HG02884 (cell line): ENCODE results near the gene CCT5.

Experiments used
- ATAC-seq: cut with Tn5 transposase; IDR thresholded peaks from one replicate; pipeline ENCODE4 v1.9.1; 2021; ENCODE audit warnings: mild to moderate bottlenecking, moderate library complexity; ENCODE audit not compliant: unreplicated experiment

CCT5 gene

DNA sequence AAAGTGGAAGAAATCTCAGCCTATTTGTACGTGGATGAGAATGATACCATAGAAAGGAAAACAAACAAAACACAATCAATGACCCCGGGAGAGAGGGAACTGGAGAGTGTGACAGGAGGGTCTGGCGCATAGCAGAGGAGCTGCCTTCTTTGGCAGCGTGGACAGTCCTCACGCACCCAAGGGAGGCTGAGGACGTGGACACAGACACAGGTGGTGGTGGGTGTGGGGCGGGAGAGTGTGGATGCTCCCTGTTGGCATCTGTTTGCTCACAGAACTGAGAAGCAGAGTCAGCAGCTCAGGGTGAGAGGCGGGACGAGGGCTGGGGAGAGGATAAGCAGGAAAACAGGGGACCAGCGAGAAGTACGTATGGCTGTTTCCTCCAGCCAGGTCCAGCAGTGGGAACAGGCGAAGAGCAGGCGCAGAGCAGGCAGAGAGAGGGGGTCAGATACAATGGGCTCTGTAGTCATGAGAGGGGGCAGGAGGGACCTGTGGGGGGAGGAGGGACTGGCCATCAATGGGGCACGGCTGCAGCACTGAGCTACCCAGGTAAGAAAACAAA lies 47.6 kb downstream of the CCT5 start:
- no peak for ATAC-seq

DNA sequence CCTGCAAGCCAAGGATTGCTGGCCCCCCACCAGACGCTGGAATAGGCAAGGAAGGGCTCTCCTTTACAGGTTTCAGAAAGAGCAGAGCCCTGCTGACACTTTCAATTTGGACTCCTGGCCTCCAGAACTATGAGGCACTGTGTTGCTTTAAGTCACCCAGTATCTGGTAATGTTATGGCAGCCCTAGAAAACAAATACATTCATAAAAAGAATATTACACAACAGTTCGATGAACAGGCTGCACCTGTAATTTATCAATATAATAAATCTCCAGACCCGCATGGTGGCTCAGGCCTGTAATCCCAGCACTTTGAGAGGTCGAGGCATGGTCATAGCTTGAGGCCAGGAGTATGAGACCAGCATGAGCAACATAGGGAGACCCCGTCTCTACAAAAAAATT lies 50.2 kb downstream of the CCT5 start:
- ATAC-seq = no peak

DNA sequence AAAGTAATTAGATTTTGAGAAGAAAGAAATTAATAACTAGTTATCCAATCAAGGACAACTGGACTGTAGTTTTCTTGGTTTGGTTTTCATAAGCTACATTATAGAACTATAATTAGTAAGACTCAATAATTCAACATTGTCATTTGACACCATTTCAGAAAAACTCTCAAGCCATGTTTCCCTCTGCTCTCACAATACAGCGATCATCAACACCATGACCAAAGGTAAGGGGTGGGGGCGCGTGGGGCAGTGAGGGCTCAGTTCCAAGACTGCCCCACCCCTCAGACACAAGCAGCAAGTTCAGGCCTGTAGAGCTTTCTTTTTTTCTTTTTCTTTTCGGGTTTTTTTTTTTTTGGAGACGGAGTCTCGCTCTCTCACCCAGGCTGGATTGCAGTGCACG lies 51.2 kb downstream of the CCT5 start:
- no peak for ATAC-seq

DNA sequence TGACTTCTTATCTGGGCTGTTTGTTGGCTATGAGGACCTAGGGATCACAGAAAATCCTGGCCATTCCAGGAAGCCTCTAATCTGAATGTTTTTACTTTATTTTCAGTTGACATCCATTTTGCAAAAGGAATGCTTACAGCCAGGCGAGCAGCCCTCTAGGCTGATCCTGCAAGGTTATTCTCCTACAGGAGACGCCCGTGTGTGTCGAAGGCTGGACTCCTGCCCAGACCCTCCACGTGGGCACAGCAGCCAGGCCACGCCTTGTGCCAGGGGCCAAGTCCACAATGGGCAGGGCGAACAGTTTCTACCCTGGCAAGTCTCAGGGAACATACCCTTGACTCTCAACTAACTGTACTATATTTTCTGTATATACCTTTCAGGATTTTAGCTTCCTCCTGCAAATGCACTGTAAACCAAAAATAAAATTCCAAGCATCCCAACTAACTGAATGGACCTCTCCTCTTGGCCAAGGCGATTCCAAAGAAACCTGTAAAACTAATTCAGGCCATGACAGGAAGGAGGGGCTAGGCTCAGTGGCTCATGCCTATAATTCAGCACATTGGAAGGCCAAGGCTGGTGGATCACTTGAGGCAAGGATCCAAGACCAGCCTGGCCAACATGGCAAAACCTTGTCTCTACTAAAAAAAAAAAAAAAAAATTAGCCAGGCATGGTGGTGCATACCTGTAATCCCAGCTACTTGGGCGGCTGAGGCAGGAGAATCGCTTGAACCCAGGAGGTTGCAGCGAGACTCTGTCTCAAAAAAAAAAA lies 51.9 kb downstream of the CCT5 start:
- ATAC-seq = no peak

DNA sequence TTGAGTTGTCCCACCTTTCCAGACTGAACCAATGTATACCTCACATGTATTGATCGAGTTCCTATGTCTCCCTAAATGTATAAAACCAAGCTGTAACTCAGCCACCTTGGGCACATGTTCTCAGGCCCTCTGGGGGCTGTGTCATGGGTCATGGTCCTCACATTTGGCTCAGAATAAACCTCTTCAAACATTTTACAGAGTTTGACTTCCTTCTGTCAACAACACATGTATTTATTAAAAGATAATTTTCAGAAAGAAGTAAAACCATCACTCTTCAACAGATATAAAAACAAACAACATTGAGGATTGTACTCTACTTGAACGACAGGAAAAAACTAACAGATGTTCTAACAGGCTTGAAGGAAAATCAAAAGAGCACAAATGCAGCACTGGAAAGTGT lies 53.1 kb downstream of the CCT5 start:
- no peak for ATAC-seq

DNA sequence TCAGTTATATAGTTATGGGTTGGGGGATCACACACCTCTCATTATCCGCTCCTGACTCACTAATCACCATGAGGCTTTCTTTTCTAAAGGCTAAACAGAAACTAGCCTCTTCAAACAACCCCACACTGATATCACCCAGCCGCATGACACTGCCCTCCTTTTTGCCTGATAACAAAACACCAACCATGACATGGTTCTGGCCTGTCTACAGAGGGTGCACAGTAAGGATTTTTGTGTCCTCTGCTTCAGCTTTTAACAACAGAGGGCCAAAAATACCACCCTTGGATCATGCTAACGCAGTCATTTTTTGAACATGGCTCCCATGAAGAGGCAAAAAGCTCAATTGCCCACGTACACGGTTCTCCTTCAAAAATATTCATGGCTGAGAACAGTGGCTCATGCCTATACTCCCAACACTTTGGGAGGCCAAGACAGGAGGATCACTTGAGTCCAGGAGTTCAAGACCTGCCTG lies 53.7 kb downstream of the CCT5 start:
- ATAC-seq = no peak

DNA sequence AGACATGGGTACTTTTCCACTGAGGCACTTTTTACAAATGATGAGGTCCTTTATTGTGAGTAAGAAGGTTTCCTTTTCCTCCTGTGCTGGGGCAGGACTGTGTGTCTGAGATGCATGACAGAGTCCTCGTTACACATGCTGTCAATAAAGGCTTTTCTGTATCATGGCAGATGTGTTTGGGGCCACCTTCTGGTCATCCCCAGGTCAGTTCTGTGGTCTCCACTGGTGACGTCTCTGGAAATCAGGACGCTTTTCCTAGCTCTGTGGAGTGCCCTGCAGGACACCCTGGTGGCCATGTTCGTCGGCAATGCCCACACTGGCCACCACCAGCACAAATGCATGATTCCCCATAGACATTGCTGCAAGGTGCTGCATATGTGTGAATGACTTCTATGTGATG lies 54.9 kb downstream of the CCT5 start:
- ATAC-seq = no peak

DNA sequence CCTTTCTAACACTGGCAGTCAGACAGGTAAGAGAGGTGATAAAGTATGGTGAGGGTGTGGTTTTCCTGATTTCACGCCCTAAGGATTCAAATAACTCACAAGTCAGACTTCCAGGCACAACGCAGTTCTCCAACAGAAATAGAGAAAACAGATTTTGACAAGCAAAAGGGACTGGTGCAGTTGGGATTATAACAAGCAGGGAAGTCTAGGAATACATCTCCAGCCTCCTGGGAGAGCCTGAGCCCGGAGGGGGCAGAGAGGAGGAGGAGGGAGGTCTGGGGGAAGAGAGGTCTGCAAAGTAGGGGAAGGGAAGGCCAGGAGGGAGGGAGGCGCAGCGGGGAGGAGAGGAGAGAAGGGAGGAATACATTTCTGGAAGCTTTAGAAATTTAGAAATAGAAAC lies 56.0 kb downstream of the CCT5 start:
- no peak for ATAC-seq

DNA sequence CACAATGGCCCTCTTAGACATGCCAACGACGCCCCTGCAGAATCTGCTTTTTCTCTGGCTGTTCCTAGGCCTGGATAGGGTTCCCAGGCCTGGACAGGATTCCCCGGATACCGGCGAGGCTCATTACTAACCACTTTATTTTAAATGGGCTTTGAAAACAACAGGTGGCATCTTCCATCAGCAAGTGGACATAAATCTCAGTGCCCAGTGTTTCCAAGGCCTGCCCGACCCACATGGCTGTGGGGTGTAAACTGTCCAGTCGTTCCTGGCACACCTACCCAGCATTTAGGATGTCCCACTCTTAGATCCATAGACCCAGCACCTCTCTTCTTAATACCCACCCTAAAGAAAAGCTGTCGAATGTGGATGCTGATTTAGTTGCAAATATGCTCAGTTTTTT lies 56.7 kb downstream of the CCT5 start:
- no peak for ATAC-seq

DNA sequence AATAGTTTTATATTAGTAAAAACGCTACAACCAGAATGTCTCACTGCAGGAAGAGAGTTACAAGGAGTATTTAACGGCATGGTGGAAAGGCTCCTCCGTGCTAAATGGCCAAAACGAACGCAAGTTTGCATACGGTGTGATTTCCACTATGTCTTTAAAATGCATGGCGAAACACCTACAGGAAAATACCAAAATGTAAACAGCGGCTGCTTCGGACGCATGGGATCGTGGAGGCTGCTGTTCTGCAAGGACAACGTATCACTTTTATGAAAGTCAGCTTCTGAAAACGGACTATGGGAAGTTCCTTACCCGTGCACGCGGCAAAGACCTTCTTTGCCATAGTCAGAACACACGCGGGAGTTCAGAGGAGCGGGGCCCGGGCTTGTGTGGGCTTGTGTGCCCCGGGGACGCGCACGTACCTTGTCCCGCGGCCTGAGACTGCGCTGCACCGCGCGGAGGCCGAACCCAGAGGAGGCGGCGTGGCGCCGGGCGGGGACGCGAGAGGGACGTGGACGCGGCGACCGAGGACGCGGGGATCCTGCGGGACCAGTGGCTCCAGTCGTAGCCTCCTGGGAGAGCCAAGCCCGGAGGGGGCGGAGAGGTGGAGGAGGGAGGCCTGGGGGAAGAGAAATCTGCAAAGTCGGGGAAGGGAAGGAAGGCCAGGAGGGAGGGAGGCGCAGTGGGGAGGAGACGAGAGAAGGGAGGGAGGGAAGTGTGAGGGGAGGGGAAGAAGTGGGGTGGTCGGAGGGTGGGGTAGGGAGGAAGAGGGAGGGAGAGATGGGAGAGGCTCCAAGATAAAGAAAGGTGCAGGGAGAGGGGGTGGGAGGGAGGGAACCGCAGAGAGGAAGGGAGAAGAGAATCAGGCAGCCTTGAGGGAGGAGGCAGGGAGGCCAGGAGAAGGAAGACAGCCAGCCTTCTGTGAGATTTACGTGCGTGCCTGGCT lies 57.4 kb downstream of the CCT5 start, which contains the start of gene CMBL:
CMBL (minus strand) TSS at position 697 of the 943 bp plus-strand sequence. CDS start 17,140 bp downstream, outside the sequence.
- peak; percentile 74 for ATAC-seq

DNA sequence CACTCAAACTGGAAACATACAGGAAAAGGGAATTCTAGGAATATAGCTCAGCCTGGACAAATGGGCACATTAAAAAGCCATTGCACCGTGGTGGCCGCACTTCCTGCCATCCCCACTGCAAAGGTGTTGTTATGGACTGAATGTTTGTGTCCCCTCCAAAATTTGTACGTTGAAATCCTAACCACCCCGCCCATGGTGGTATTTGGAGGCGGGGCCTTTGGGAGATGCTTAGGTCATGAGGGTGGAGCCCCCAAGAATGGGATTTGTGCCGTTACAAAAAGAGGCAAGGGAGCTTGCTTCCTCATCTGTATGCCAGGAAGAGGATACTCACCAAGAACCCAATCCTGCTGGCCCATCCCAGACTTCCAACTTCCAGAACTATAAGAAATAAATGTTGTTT lies 58.8 kb downstream of the CCT5 start:
- ATAC-seq = no peak

DNA sequence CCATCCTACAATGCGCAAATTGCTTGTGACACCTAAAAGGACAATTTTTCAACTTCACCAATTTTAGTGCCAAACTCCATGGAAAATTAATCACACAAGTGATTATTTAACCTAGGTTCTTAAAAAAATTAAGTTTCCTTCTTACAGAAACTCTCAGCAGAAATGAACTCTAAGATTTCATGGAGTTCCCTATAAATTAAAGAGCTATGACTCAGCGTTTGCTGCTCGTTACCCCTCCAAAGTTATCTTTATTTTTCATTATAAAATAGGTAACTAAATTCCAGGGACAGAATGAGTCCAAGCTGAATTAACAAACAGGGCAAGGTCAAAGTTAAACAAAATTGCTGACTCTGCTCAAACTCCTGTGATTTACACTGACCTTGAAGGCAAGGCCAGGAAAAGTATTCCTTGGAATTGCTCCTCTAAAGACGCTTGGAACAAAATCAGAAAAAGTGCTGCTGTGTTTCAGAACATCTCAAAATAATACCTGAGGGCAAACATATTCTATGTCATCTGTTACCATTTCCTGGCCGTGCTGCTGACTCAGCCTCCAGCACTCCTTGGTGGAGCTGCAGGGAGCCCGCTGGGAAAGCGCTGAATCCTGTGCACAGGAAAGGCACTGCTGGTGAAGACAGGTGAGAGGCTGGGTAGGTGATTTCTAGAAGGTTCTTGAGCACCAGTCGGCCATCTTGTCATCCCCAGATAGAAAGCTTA lies 60.1 kb downstream of the CCT5 start:
- no peak for ATAC-seq

DNA sequence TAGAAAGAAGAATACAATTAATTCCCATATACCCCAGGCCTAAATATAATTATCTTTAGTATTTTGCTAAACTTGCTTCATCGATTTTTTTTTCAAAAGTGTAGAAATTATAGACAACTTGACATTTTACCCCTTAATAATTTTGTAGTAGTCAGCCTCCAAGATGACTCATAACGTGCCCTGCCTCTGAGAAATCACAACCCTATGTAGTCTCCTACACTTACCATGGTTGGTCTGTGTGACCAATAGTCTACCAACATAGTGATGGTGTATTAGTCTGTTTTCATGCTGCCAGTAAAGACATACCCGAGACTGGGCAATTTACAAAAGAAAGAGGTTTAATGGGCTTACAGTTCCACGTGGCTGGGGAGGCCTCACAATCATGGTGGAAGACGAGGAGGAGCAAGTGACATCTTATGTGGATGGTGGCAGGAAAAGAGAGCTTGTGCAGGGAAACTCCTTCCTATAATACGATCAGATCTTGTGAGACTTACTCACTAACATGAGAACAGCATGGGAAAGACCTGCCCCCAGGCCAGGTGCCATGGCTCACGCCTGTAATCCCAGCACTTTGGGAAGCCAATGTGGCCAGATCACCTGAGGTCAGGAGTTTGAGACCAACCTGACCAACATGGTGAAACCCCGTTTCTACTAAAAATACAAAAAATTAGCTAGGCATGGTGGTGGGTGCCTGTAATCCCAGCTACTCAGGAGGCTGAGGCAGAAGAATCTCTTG lies 60.9 kb downstream of the CCT5 start:
- peak; percentile 66 for ATAC-seq

DNA sequence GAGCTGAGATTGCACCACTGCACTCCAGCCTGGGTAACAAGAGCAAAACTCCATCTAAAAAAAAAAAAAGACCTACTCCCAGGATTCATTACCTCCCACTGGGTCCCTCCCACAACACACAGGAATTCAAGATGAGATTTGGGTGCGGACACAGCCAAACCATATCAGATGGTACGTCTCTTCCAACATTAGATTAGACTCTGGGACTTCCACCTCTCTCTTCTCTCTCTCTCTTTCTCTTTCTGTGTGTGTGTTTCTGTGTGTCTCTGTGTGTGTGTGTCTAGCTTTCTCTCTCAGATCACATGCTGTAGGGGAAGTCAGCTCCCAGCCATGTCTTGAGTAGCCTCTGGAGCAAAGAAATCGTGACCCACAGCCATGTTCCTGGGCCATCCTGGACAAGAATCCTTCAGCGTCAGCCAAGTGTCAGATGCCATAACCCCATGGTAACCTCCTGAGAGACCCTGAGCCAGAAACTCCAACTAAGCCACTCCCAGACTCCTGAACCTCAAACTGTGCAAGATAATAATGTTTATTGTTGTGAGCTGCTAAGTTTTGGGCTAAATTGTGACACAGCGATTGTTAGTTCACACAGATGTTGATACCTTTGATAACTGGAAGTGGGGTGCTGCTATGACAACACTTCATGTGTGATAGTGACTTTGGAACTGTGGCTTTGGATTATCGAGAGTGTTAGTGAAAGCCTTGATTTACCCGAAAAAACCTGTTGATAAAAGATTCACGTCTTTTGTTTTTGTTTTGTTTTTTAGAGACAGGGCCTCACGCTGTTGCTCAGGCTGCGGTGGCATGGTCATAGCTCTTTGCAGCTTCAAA lies 61.7 kb downstream of the CCT5 start:
- ATAC-seq = no peak

DNA sequence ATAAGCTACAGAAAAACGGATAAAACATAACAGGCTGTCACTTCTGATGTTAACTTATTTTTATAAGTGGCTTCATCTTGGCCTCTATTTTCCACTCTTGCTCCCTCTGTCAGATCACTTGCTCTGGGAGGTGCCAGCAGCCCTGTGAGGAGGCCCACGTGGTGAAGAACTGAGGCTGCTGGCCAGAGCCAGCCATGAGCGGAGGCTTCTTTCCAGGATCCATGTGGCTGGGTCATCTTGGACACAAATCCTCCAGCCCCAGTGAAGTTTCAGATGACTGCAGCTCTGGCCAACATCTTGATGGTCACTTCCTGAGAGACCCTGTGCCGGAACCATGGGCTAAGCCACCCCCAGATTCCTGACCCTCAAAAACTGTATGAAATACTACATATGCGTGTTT lies 65.1 kb downstream of the CCT5 start:
- ATAC-seq = no peak
